WTC11 (cell line): ENCODE data around the gene DRG2. TPM values are rescaled to one million over a fixed set of nuclear protein-coding genes. Genes with fewer than 3 reads are reported as not detected.

ENCODE experiments used
- AFF4 ChIP-seq: sonication (generic); formaldehyde crosslinking; IDR thresholded peaks from 2 replicates; pipeline ENCODE4 v1.8.1; 2023; ENCODE audit warnings: mild to moderate bottlenecking, missing genetic modification reagents, borderline replicate concordance
- FOXP4 ChIP-seq: sonication (generic); formaldehyde crosslinking; IDR thresholded peaks from 2 replicates; pipeline ENCODE4 v1.8.0; 2022; ENCODE audit warnings: mild to moderate bottlenecking, missing genetic modification reagents
- NFYB ChIP-seq: sonication (generic); formaldehyde crosslinking; conservative IDR thresholded peaks from 2 replicates; pipeline ENCODE4 v1.8.0; 2022; ENCODE audit warnings: low read depth, missing genetic modification reagents
- PRDM15 ChIP-seq: sonication (generic); formaldehyde crosslinking; IDR thresholded peaks from 2 replicates; pipeline ENCODE4 v1.8.0; 2022; ENCODE audit warnings: missing genetic modification reagents
- PRRX2 ChIP-seq: fragments of 250-450 bp; sonication (Bioruptor Pico); IDR thresholded peaks from 2 replicates; pipeline ENCODE4 v1.8.0; 2021; ENCODE audit warnings: mild to moderate bottlenecking
- RORB ChIP-seq: fragments of 250-450 bp; sonication (Bioruptor Pico); IDR thresholded peaks from 2 replicates; pipeline ENCODE4 v1.9.0; 2021; ENCODE audit warnings: mild to moderate bottlenecking
- SMAD4 ChIP-seq: sonication (generic); formaldehyde crosslinking; IDR thresholded peaks from 2 replicates; pipeline ENCODE4 v1.8.0; 2022; ENCODE audit warnings: mild to moderate bottlenecking, missing genetic modification reagents
- TP53 ChIP-seq: sonication (generic); formaldehyde crosslinking; IDR thresholded peaks from 2 replicates; pipeline ENCODE4 v1.8.1; 2023; ENCODE audit warnings: mild to moderate bottlenecking, missing genetic modification reagents
- USF2 ChIP-seq: sonication (generic); formaldehyde crosslinking; IDR thresholded peaks from 2 replicates; pipeline ENCODE4 v1.8.1; 2023; ENCODE audit warnings: mild to moderate bottlenecking, missing genetic modification reagents, moderate library complexity
- ZNF281 ChIP-seq: sonication (generic); formaldehyde crosslinking; IDR thresholded peaks from 2 replicates; pipeline ENCODE4 v1.8.0; 2023; ENCODE audit warnings: mild to moderate bottlenecking, missing genetic modification reagents
- ZNF425 ChIP-seq: fragments of 250-450 bp; sonication (Bioruptor Pico); conservative IDR thresholded peaks from 2 replicates; pipeline ENCODE4 v1.9.0; 2021; ENCODE audit warnings: mild to moderate bottlenecking
- ZNF671 ChIP-seq: fragments of 250-450 bp; sonication (Bioruptor Pico); IDR thresholded peaks from 2 replicates; pipeline ENCODE4 v1.8.0; 2021; ENCODE audit warnings: mild to moderate bottlenecking
- total RNA-seq: library from RNA; stranded (reverse); gene quantifications from 3 replicates; pipeline ENCODE4 v1.2.3, GENCODE V29; 2021

The DRG2 gene
- total RNA-seq, 1 experiment from 2014 or later, result 41.4 TPM

GRCh38 chr17:18056214-18056613, 31.5 kb upstream of the DRG2 start (continued):
- TF ChIP-seq PRDM15 (CRISPR knock-in tag) (no peak), USF2 (no peak), RORB (CRISPR knock-in tag) (no peak), AFF4 (CRISPR knock-in tag) (no peak), SMAD4 (CRISPR knock-in tag) (no peak), FOXP4 (CRISPR knock-in tag) (no peak), PRRX2 (CRISPR knock-in tag) (no peak), NFYB (CRISPR knock-in tag) (no peak), ZNF281 (CRISPR knock-in tag) (no peak), TP53 (CRISPR knock-in tag) (no peak), ZNF671 (CRISPR knock-in tag) (no peak), ZNF425 (no peak)
